Stimulated activated CD4-positive, alpha-beta T cell treated with anti-CD3 and anti-CD28 coated beads, TNF-alpha, amount 100 ng/mL, for 48 hours (primary cell): ENCODE measurements around the gene UROS.

Source experiments
- DNase-seq, 3 donors: peaks; one replicate each; pipeline ENCODE4 v3.0.0-alpha.2; 2020; ENCODE audit warnings: low read depth in 3 of 3

UROS gene

GRCh38 chr10:125836746-125837145, 13.7 kb upstream of the UROS start:
- DNase-seq, result no peak

- no peak for DNase-seq
Observed at GRCh38 chr10:125828311-125828710, 5.3 kb upstream of the UROS start.

GRCh38 chr10:125827133-125827532, 4.1 kb upstream of the UROS start:
- no peak for DNase-seq

- no peak for DNase-seq
Observed at GRCh38 chr10:125824736-125825135, 1.7 kb upstream of the UROS start.

- no peak for DNase-seq
Observed at GRCh38 chr10:125823663-125824251, 699 bp upstream of the UROS start.

GRCh38 chr10:125820701-125821100, 2.4 kb downstream of the UROS start:
- DNase-seq, result no peak

GRCh38 chr10:125817337-125817946, 5.6 kb downstream of the UROS start:
- DNase-seq, result no peak

GRCh38 chr10:125816548-125816947, 6.5 kb downstream of the UROS start:
- no peak for DNase-seq

- DNase-seq, result no peak
Observed at GRCh38 chr10:125815764-125816163, 7.3 kb downstream of the UROS start.

GRCh38 chr10:125812128-125812750, 10.8 kb downstream of the UROS start:
- DNase-seq, result no peak

GRCh38 chr10:125811251-125811650, 11.8 kb downstream of the UROS start:
- DNase-seq, result no peak

- DNase-seq, result no peak
Observed at GRCh38 chr10:125808047-125808446, 15.0 kb downstream of the UROS start.

GRCh38 chr10:125802739-125803138, 20.3 kb downstream of the UROS start:
- DNase-seq, result no peak

- no peak for DNase-seq
Observed at GRCh38 chr10:125802131-125802530, 20.9 kb downstream of the UROS start.

GRCh38 chr10:125801574-125801973, 21.5 kb downstream of the UROS start:
- DNase-seq, result no peak

GRCh38 chr10:125799451-125800182, 23.4 kb downstream of the UROS start:
- DNase-seq, result no peak

GRCh38 chr10:125797994-125798662, 24.9 kb downstream of the UROS start:
- no peak for DNase-seq

GRCh38 chr10:125797424-125797823, 25.6 kb downstream of the UROS start:
- DNase-seq, result no peak

- no peak for DNase-seq
Observed at GRCh38 chr10:125795637-125796190, 27.3 kb downstream of the UROS start.

GRCh38 chr10:125795128-125795527, 27.9 kb downstream of the UROS start:
- no peak for DNase-seq

- DNase-seq, result no peak
Observed at GRCh38 chr10:125792342-125793300, 30.4 kb downstream of the UROS start.
